ENCODE results near the gene NHEJ1.
A peak's percentile ranks its signal among the peaks of the same experiment; 100 is the strongest.

NHEJ1 gene

DNA sequence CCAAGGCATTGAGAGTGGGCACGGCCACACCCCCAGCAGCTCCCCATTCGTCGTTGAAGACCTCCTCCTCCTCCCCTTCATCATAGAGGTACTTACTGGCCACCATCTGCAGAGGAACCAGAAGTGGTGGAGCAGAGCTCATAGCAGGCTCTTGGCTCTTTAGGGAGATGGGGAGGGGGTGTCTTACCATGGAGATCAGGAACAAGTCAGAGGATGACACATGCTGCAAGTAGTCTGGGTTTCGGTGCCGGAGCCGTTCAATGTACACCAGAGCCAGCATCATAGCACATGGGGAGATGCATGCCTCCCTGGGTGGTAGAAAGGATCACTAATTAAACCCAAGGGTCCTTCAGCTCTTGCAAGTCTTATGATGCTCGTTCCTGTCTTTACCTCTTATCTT, 14.2 kb upstream of the NHEJ1 start:
- peaks cover 5 to 56% (median 35%) of the 10 kb centered on the region in 5 donors for H3K4me1 ChIP-seq (ENCODE audit: control insufficient read depth in 5 of 5, insufficient read depth in 5 of 5, low read length in 5 of 5)
- H3K9me3 ChIP-seq (ENCODE audit: control insufficient read depth in 5 of 5, low read length in 5 of 5): no peaks in the 10 kb centered on the region
- H3K9ac ChIP-seq (ENCODE audit: low read length in 5 of 5): peak overlapping the region in 2 of 5 donors; percentile 1 to 18
- H3K36me3 ChIP-seq (ENCODE audit: control insufficient read depth in 5 of 5, insufficient read depth in 5 of 5, low read length in 5 of 5): peaks cover 0 to 41% (median 36%) of the 10 kb centered on the region in 5 donors
- no peak overlapping the region for H3K4me3 ChIP-seq (ENCODE audit: low read depth in 1 of 5, low read length in 5 of 5)
- H3K27ac ChIP-seq (ENCODE audit: low read depth, low read length): no peak overlapping the region
- H3K27me3 ChIP-seq (ENCODE audit: control insufficient read depth in 5 of 5, insufficient read depth in 4 of 5, low read length in 5 of 5): no peaks in the 10 kb centered on the region

DNA sequence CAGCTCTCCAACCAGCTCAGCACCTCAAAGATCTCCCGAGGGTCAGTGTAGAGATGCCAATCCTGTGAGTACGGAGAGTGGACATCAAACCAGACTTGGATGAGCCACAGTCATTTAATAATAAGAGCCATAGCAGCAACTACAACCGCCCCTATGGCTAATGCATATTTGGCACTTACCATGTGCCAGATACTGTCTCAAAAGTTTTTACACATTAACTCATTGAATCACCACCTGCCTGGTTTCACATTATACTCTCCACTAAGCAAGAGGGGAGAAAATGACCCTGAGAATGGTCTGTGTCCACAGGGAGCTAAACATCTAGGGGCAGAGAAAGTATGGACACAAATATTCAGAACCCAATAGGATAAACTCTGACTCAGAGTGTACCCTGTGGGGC, 13.5 kb upstream of the NHEJ1 start:
- Histone ChIP-seq H3K27me3 (ENCODE audit: control insufficient read depth in 5 of 5, insufficient read depth in 4 of 5, low read length in 5 of 5) (no peaks in the 10 kb centered on the region), H3K4me1 (ENCODE audit: control insufficient read depth in 5 of 5, insufficient read depth in 5 of 5, low read length in 5 of 5) (peaks cover 5 to 50% (median 28%) of the 10 kb centered on the region in 5 donors), H3K4me3 (ENCODE audit: low read depth in 1 of 5, low read length in 5 of 5) (no peak overlapping the region), H3K36me3 (ENCODE audit: control insufficient read depth in 5 of 5, insufficient read depth in 5 of 5, low read length in 5 of 5) (peaks cover 0 to 38% (median 32%) of the 10 kb centered on the region in 5 donors), H3K9me3 (ENCODE audit: control insufficient read depth in 5 of 5, low read length in 5 of 5) (no peaks in the 10 kb centered on the region), H3K27ac (ENCODE audit: low read depth, low read length) (no peak overlapping the region), H3K9ac (ENCODE audit: low read length in 5 of 5) (peak overlapping the region in 1 of 5 donors; percentile 18)

DNA sequence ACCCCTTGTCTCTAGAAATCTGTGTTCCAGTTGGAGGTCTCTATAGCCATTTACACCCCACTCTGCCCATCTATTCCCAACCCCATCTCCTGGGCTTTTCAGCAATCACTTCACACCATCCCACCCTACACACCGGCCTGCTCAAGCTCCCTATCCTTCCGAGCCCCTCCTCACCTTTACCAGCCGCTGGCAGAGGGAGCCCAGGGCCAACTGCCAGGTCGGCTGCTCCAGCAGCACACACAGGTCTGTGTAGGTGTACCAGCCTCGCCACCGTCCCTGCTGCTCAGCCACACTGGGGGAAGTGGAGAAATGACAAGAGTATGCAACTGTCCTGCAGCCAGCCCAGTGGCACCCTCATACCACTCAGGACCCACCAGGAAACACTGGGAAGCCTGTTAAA, 12.6 kb upstream of the NHEJ1 start:
- Histone ChIP-seq H3K27ac (ENCODE audit: low read depth, low read length) (no peak overlapping the region), H3K9me3 (ENCODE audit: control insufficient read depth in 5 of 5, low read length in 5 of 5) (no peaks in the 10 kb centered on the region), H3K27me3 (ENCODE audit: control insufficient read depth in 5 of 5, insufficient read depth in 4 of 5, low read length in 5 of 5) (no peaks in the 10 kb centered on the region), H3K4me1 (ENCODE audit: control insufficient read depth in 5 of 5, insufficient read depth in 5 of 5, low read length in 5 of 5) (peaks cover 5 to 43% (median 22%) of the 10 kb centered on the region in 5 donors), H3K9ac (ENCODE audit: low read length in 5 of 5) (no peak overlapping the region), H3K4me3 (ENCODE audit: low read depth in 1 of 5, low read length in 5 of 5) (no peak overlapping the region), H3K36me3 (ENCODE audit: control insufficient read depth in 5 of 5, insufficient read depth in 5 of 5, low read length in 5 of 5) (peaks cover 0 to 38% (median 32%) of the 10 kb centered on the region in 5 donors)

DNA sequence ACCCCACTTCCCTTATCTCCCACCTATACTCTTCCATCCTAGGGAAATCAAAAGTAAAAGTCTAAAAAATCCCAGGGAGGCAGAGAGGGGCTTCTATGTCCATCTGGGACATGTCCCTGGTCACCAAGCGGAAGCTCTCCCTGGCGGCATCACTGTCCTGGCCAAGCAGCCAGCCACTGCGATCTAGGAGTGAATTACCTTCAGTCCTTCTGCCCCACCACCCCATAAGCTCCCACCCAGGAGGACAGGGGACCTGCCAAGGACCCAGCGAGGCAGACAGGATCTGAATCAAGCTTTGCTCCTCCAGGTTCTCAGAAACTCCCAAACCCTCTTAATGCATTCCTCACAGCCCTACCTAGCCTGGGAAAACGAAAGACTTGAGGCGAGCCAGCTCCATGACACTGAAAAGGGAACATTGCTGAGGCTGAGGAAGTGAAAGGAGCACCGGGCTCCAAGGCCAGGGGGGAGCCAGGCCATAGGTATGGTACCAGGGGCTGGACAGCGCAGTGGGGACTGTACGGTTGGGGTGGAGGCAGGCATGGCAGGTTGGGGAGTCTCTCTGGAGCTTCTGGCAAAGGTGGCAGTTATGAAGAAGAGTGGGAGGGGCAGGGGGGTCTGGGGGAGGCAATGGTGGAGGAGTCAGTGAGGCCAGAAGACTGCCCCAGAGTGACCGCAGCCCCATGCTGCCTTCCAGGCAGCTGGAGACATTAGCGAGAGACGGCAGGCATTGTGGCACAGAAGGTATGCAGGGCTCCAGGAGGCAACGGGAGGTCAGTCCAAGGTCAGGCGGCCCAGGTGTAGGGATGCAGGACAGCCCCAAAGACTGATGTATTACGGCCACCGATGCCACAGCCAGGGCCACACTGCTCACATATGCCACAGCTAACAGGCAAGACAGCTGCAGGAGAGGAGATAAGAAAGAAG, 11.9 kb upstream of the NHEJ1 start:
- Histone ChIP-seq H3K4me1 (ENCODE audit: control insufficient read depth in 5 of 5, insufficient read depth in 5 of 5, low read length in 5 of 5) (peaks cover 4 to 39% (median 21%) of the 10 kb centered on the region in 5 donors), H3K9ac (ENCODE audit: low read length in 5 of 5) (no peak overlapping the region), H3K4me3 (ENCODE audit: low read depth in 1 of 5, low read length in 5 of 5) (no peak overlapping the region), H3K36me3 (ENCODE audit: control insufficient read depth in 5 of 5, insufficient read depth in 5 of 5, low read length in 5 of 5) (peaks cover 0 to 38% (median 32%) of the 10 kb centered on the region in 5 donors), H3K27ac (ENCODE audit: low read depth, low read length) (peak overlapping the region; percentile 71), H3K27me3 (ENCODE audit: control insufficient read depth in 5 of 5, insufficient read depth in 4 of 5, low read length in 5 of 5) (no peaks in the 10 kb centered on the region), H3K9me3 (ENCODE audit: control insufficient read depth in 5 of 5, low read length in 5 of 5) (no peaks in the 10 kb centered on the region)

DNA sequence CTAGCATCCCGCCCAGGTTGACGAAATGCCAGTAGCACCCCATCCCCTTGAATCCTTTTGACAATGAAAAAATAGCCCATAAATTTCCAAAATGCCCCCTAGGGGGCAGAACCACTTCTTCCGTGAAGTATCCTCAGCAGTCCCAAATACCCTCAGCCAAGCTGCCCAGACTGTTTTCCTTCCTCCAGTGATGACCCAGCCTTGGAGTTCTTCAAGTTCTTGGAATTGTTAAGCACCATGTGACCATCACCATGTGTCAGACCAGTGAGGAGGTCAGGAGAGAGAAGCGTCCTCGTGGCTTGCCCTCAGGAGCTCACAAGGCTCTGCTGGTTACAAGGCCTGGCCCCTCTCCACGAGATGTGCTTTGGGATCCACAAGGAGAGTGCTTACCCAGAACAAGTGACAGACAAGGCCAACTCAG, 10.6 kb upstream of the NHEJ1 start:
- Histone ChIP-seq H3K27ac (ENCODE audit: low read depth, low read length) (peak overlapping the region; percentile 71), H3K36me3 (ENCODE audit: control insufficient read depth in 5 of 5, insufficient read depth in 5 of 5, low read length in 5 of 5) (peaks cover 0 to 38% (median 32%) of the 10 kb centered on the region in 5 donors), H3K9ac (ENCODE audit: low read length in 5 of 5) (peak overlapping the region in 4 of 5 donors; percentile 3 to 48 (median 30)), H3K4me3 (ENCODE audit: low read depth in 1 of 5, low read length in 5 of 5) (no peak overlapping the region), H3K9me3 (ENCODE audit: control insufficient read depth in 5 of 5, low read length in 5 of 5) (no peaks in the 10 kb centered on the region), H3K4me1 (ENCODE audit: control insufficient read depth in 5 of 5, insufficient read depth in 5 of 5, low read length in 5 of 5) (peaks cover 3 to 27% (median 18%) of the 10 kb centered on the region in 5 donors), H3K27me3 (ENCODE audit: control insufficient read depth in 5 of 5, insufficient read depth in 4 of 5, low read length in 5 of 5) (no peaks in the 10 kb centered on the region)

DNA sequence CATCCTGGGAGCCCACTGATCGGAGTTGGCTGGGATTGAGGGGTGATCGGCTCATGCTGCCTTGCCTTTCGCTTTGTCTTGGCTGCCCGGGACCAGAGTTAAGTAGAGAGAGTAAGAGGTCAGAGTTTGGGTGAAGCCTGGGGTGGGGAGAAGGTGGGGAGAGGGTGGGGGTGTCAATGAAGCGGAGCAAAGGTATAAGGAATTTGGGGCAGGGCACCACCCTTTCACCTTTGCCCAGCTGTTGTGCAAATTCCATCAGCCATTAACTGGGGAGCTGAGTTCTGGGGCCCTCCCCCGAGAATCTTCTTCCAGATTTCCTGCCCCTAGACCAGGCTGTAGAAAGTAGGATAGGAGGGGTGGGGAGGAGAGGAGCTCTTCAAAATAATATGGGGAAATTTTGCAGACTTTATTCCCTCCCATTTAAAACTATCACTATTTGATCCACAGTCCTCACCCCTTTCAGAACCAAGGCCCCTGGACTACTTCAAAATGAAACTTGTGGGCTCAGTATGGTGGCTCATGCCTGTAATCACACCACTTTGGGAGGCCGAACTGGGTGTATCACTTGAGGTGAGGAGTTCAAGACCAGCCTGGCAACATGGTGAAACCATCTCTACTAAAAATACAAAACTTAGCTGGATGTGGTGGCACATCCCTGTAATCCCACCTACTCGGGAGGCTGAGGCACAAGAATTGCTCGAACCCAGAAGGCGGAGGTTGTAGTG, 9.5 kb upstream of the NHEJ1 start, which contains the start of gene SLC23A3:
Gene SLC23A3, minus strand, starts transcription at position 100 of the 725 bp plus-strand sequence. Its CDS starts 45 bp downstream, at position 55.
- H3K27me3 ChIP-seq (ENCODE audit: control insufficient read depth in 5 of 5, insufficient read depth in 4 of 5, low read length in 5 of 5): no peaks in the 10 kb centered on the region
- H3K27ac ChIP-seq (ENCODE audit: low read depth, low read length): peak within 1 kb of the TSS; percentile 71
- peaks cover 0 to 38% (median 32%) of the 10 kb centered on the region in 5 donors for H3K36me3 ChIP-seq (ENCODE audit: control insufficient read depth in 5 of 5, insufficient read depth in 5 of 5, low read length in 5 of 5)
- H3K9me3 ChIP-seq (ENCODE audit: control insufficient read depth in 5 of 5, low read length in 5 of 5): no peaks in the 10 kb centered on the region
- no peak within 1 kb of the TSS for H3K4me3 ChIP-seq (ENCODE audit: low read depth in 1 of 5, low read length in 5 of 5)
- H3K9ac ChIP-seq (ENCODE audit: low read length in 5 of 5): peak within 1 kb of the TSS in 1 of 5 donors; percentile 1
- H3K4me1 ChIP-seq (ENCODE audit: control insufficient read depth in 5 of 5, insufficient read depth in 5 of 5, low read length in 5 of 5): peaks cover 3 to 17% (median 9%) of the 10 kb centered on the region in 5 donors

DNA sequence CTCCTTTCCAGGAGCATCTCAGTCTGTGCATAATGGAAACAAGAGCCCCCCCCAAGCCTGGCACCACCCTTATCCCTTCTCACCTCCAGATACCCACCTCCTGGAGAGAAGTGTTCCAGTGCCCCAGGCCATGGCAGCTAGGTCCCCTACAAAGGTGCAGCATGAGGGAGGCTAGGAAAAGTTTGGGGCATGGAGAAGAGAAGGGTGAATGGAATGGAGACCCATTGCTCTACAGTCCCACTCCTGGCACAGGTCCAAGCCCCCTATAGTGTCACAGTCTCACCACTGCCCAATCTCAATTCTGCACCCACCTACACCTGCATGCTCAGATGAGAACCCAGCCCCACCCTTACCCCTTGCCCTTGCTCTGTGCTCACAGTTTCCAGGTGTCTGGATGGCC, 8.3 kb upstream of the NHEJ1 start:
- Histone ChIP-seq H3K4me3 (ENCODE audit: low read depth in 1 of 5, low read length in 5 of 5) (no peak overlapping the region), H3K27me3 (ENCODE audit: control insufficient read depth in 5 of 5, insufficient read depth in 4 of 5, low read length in 5 of 5) (no peaks in the 10 kb centered on the region), H3K27ac (ENCODE audit: low read depth, low read length) (no peak overlapping the region), H3K9ac (ENCODE audit: low read length in 5 of 5) (peak overlapping the region in 1 of 5 donors; percentile 1), H3K4me1 (ENCODE audit: control insufficient read depth in 5 of 5, insufficient read depth in 5 of 5, low read length in 5 of 5) (peaks cover 3 to 10% (median 6%) of the 10 kb centered on the region in 5 donors), H3K9me3 (ENCODE audit: control insufficient read depth in 5 of 5, low read length in 5 of 5) (no peaks in the 10 kb centered on the region), H3K36me3 (ENCODE audit: control insufficient read depth in 5 of 5, insufficient read depth in 5 of 5, low read length in 5 of 5) (peaks cover 0 to 26% (median 20%) of the 10 kb centered on the region in 5 donors)

DNA sequence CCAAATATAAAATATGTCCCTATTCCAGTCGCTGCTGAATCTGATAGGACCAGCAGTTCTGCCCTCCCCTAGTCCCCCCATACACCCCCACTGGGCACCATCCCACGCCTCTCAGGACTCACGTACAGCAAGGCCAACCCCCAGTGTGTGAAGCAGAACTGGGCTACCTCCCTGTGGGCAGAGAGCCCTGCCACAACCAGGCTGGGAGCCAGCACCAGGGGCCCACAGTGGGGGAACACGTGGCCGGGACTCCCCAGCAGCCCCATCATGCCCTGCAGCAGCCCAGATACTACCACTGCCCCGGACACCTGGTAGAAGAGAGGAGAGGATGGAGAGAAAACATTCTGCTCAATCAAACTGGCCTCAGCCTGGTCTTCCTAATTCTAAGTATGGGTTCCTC, 7.9 kb upstream of the NHEJ1 start:
- H3K27me3 ChIP-seq (ENCODE audit: control insufficient read depth in 5 of 5, insufficient read depth in 4 of 5, low read length in 5 of 5): no peaks in the 10 kb centered on the region
- H3K9ac ChIP-seq (ENCODE audit: low read length in 5 of 5): no peak overlapping the region
- H3K9me3 ChIP-seq (ENCODE audit: control insufficient read depth in 5 of 5, low read length in 5 of 5): no peaks in the 10 kb centered on the region
- H3K27ac ChIP-seq (ENCODE audit: low read depth, low read length): no peak overlapping the region
- no peak overlapping the region for H3K4me3 ChIP-seq (ENCODE audit: low read depth in 1 of 5, low read length in 5 of 5)
- H3K4me1 ChIP-seq (ENCODE audit: control insufficient read depth in 5 of 5, insufficient read depth in 5 of 5, low read length in 5 of 5): peaks cover 3 to 10% (median 6%) of the 10 kb centered on the region in 5 donors
- peaks cover 0 to 22% (median 16%) of the 10 kb centered on the region in 5 donors for H3K36me3 ChIP-seq (ENCODE audit: control insufficient read depth in 5 of 5, insufficient read depth in 5 of 5, low read length in 5 of 5)

DNA sequence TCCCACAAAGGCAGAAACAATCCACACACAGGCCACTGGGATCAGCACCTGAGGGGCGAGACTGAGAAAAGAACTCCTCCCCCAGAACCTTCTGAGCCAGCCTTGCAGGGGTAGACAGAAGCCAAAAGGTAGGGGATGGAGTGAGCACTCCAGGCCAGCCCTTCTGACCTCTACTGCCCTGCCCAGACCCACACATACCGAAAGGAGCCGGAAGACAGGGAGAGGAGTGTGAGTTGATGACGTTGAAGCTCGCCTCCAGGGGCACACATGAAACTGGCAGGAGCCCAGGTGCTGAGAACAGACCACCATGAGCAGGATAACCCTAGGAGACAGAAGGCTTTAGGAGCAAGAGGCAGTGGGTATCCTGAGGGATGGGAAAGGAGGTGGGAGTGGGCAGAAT, 7.4 kb upstream of the NHEJ1 start:
- no peak overlapping the region for H3K4me3 ChIP-seq (ENCODE audit: low read depth in 1 of 5, low read length in 5 of 5)
- H3K9ac ChIP-seq (ENCODE audit: low read length in 5 of 5): no peak overlapping the region
- H3K9me3 ChIP-seq (ENCODE audit: control insufficient read depth in 5 of 5, low read length in 5 of 5): no peaks in the 10 kb centered on the region
- no peak overlapping the region for H3K27ac ChIP-seq (ENCODE audit: low read depth, low read length)
- H3K27me3 ChIP-seq (ENCODE audit: control insufficient read depth in 5 of 5, insufficient read depth in 4 of 5, low read length in 5 of 5): no peaks in the 10 kb centered on the region
- H3K4me1 ChIP-seq (ENCODE audit: control insufficient read depth in 5 of 5, insufficient read depth in 5 of 5, low read length in 5 of 5): peaks cover 3 to 10% (median 6%) of the 10 kb centered on the region in 5 donors
- peaks cover 0 to 17% (median 11%) of the 10 kb centered on the region in 5 donors for H3K36me3 ChIP-seq (ENCODE audit: control insufficient read depth in 5 of 5, insufficient read depth in 5 of 5, low read length in 5 of 5)
